ENCODE results near the gene TRIB2. TPM values are rescaled to one million over a fixed set of nuclear protein-coding genes. Genes with fewer than 3 reads are reported as not detected.

TRIB2 gene
- total and polyA plus RNA-seq, 11 donors, result 31.2 to 140 (median 41.4) TPM

DNA sequence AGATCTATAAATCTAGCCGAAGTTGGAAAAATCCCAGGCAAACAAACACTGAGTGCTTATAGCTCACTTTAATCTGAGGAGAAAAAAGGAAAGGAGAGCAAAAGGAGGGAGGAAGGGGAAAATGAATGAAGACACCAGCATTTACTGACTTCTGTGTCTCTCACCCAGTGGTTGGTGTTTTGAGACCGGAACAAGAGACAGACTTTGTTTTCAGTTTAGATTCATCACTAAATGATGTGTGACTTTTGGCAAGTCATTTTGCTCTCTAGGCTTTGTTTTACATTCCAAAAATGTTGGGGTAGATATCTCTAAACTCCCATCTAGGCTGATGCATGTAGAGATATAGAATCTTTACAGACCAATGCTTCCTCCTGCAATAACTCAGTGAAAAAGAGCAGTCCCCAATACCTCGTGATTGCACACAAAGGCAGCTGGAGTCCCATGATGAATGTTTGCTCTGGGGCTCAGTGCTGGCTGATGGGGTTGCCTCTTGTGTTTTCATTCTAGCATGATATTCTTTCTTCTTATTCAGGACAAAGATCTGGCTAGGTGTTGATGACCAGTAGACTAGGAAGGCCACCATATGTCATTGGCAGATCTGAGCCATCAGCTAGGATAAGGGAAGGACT is 51.4 kb downstream of the TRIB2 start:
- H3K27ac ChIP-seq, result no peak overlapping the region
- WGBS, 4 donors, result 83 to 91% (median 86%) methylated on average over 3 of the region's 3 CpGs

DNA sequence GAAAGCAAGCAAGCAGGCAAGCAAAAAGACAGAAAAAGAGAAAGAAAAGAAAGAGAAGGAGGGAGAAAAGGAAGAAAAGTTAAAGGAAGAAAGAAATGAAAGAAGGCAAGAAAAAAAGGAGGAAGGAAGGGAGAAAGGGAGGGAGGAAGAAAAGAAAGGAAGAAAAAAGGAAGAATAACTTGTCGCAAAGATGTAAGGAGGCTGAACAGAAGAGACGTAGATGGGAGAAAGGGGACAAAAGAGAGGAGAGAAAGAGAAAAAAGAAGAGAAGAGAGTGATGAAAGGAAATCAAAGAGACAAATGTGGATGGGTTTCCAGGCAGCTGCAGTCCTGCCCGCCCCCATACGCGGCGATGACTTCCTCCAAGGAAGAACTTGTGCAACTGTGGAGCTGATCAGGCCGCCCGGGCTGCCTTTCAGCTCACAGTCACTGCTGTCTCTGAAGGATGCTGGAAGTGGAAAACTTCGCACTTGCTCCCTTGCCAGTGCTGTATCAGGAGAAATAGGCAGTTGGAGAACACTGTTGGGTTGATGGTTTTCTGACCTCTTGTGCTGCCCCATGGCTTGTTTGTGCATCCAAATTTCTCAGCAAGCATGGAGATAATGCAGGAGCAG is 52.9 kb downstream of the TRIB2 start:
- peak; percentile 70 to 80 (median 75) for DNase-seq
- Histone ChIP-seq H3K9me3 (peaks cover 0 to 6% (median 0%) of the 10 kb centered on the region in 12 donors), H3K4me3 (no peak overlapping the region), H3K27me3 (peaks cover 0 to 3% (median 0%) of the 10 kb centered on the region in 9 donors), H3K4me1 (peaks cover 0 to 18% (median 0%) of the 10 kb centered on the region in 12 donors), H3K27ac (peak overlapping the region in 4 of 12 donors; percentile 25 to 56 (median 48)), H3K36me3 (no peaks in the 10 kb centered on the region)
- ATAC-seq, result peak; percentile 66 to 91 (median 87)
- WGBS, 4 donors, result 42 to 54% (median 43%) methylated on average over 9 of the region's 9 CpGs
- TF ChIP-seq, protein P1, sequence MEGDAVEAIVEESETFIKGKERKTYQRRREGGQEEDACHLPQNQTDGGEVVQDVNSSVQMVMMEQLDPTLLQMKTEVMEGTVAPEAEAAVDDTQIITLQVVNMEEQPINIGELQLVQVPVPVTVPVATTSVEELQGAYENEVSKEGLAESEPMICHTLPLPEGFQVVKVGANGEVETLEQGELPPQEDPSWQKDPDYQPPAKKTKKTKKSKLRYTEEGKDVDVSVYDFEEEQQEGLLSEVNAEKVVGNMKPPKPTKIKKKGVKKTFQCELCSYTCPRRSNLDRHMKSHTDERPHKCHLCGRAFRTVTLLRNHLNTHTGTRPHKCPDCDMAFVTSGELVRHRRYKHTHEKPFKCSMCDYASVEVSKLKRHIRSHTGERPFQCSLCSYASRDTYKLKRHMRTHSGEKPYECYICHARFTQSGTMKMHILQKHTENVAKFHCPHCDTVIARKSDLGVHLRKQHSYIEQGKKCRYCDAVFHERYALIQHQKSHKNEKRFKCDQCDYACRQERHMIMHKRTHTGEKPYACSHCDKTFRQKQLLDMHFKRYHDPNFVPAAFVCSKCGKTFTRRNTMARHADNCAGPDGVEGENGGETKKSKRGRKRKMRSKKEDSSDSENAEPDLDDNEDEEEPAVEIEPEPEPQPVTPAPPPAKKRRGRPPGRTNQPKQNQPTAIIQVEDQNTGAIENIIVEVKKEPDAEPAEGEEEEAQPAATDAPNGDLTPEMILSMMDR (IDR thresholded peaks at IDR 0.05), result no peak
- TF ChIP-seq POLR2A (IDR thresholded peaks at IDR 0.05), result no peak
- intact Hi-C loops (cut with DNase I), result no loop called here

More for the DNA sequence above, 51.4 kb downstream of the TRIB2 start:
- TF ChIP-seq, protein P1 (IDR thresholded peaks at IDR 0.05), result no peak
- no peak for TF ChIP-seq POLR2A (IDR thresholded peaks at IDR 0.05)
- intact Hi-C loops (cut with DNase I), result no loop called here
- Histone ChIP-seq H3K4me3 (no peak overlapping the region), H3K36me3 (no peaks in the 10 kb centered on the region), H3K27me3 (peaks cover 0 to 3% (median 0%) of the 10 kb centered on the region in 9 donors), H3K4me1 (peaks cover 0 to 24% (median 2%) of the 10 kb centered on the region in 12 donors), H3K9me3 (peaks cover 0 to 10% (median 0%) of the 10 kb centered on the region in 12 donors)
- DNase-seq (no peak), ATAC-seq (no peak)

DNA sequence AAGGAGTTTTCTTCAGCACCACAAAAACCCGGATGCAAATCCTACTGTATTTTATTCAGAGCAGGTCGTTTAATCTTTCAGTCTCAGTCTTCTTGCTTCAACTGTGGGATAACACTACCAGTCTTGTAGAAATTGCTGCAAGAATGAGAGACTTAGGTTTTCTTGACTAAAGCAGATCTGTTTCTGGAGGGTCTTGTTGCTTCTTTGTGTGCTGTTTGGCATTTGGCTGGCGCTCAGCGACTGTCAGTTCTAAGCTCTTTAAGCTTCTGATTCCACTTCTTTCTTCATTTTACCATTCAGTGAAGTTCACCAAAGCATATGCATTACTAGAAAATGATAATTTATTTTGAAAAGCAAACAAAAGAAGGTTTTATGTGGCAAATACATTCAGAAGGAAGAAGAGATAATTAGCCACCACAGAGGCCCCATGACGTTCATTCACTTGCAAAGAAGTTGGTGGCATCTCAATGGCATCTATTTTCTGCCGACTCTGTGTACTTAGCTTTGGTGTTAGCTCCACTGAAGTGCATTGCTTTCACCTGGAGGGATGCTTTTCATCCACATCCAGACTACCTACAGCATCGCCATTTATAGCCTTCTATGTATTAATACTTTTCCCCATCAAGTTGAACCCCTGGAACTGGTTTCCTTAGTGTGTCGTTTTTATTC is 53.7 kb downstream of the TRIB2 start:
- Histone ChIP-seq H3K27me3 (peaks cover 0 to 3% (median 0%) of the 10 kb centered on the region in 9 donors), H3K36me3 (no peaks in the 10 kb centered on the region), H3K27ac (peak overlapping the region in 1 of 12 donors; percentile 14), H3K4me3 (no peak overlapping the region), H3K4me1 (peaks cover 0 to 18% (median 0%) of the 10 kb centered on the region in 12 donors), H3K9me3 (peaks cover 0 to 9% (median 0%) of the 10 kb centered on the region in 12 donors)
- TF ChIP-seq, protein P1 (IDR thresholded peaks at IDR 0.05), result no peak
- TF ChIP-seq POLR2A (IDR thresholded peaks at IDR 0.05), result no peak
- ATAC-seq, result no peak
- intact Hi-C loops (cut with DNase I), result no loop called here
- no peak for DNase-seq
- WGBS, 4 donors, result 81 to 89% (median 85%) methylated on average over 8 of the region's 8 CpGs

DNA sequence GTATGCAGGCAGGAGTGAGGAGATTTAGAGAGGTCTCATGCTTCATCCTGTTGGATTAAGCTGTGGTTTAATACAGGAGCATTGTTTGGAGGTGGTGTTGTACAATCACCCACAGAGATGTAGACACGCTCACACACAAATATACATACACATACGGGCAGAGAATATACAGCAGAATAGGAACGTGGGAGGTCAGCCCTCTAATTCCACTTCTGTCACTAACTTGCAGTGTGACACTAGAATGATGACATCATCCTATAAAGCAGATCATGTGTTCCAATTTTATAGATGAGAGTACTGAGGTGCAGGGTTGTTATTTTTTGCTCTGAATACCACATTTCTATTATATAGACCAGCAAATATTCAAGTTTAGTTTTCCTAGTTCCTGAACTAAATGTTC is 54.4 kb downstream of the TRIB2 start:
- no peak overlapping the region for H3K27ac ChIP-seq
- H3K36me3 ChIP-seq, result no peaks in the 10 kb centered on the region
- no peak overlapping the region for H3K4me3 ChIP-seq
- peaks cover 0 to 3% (median 0%) of the 10 kb centered on the region in 9 donors for H3K27me3 ChIP-seq
- no peak for TF ChIP-seq POLR2A (IDR thresholded peaks at IDR 0.05)
- TF ChIP-seq, protein P1 (IDR thresholded peaks at IDR 0.05), result no peak
- intact Hi-C loops (cut with DNase I), result no loop called here
- DNase-seq (no peak), ATAC-seq (no peak)
- peaks cover 0 to 9% (median 0%) of the 10 kb centered on the region in 12 donors for H3K9me3 ChIP-seq
- H3K4me1 ChIP-seq, result peaks cover 0 to 18% (median 0%) of the 10 kb centered on the region in 12 donors
- WGBS, 4 donors, result 96 to 99% (median 97%) methylated on average over 3 of the region's 3 CpGs
